SU-DHL-6 (cell line): ENCODE measurements around the gene RAB38.

ENCODE experiments used
- H2AFZ ChIP-seq: fragments of 200-600 bp; sonication (generic); 2 replicates; pipeline ENCODE4 v1.6.1; 2014; ENCODE audit warnings: low read depth, mild to moderate bottlenecking, moderate library complexity, mixed read lengths, antibody characterized with exemption, low read length; ENCODE audit not compliant: severe bottlenecking
- H3F3A ChIP-seq: fragments of 200-600 bp; shearing (Covaris generic); 2 replicates; pipeline ENCODE4 v1.6.0; 2016; ENCODE audit warnings: antibody characterized with exemption, mild to moderate bottlenecking; ENCODE audit not compliant: insufficient read depth
- H3K27ac ChIP-seq: fragments of 200-600 bp; sonication (generic); 2 replicates; pipeline ENCODE4 v1.5.1; 2016; ENCODE audit warnings: low read depth, mild to moderate bottlenecking, low read length, moderate library complexity, mixed read lengths
- H3K27me3 ChIP-seq: fragments of 200-600 bp; sonication (generic), shearing (Covaris generic); 2 replicates; pipeline ENCODE4 v1.6.0; 2014; ENCODE audit warnings: mild to moderate bottlenecking, low read length
- H3K36me3 ChIP-seq: fragments of 200-600 bp; sonication (generic); 2 replicates; pipeline ENCODE4 v1.6.1; 2014; ENCODE audit warnings: mild to moderate bottlenecking, low read length, mixed read lengths
- H3K4me2 ChIP-seq: fragments of 300-600, 200-600 bp; shearing (Covaris generic), sonication (generic); 2 replicates; pipeline ENCODE4 v1.6.0; 2014; ENCODE audit warnings: low read length, low read depth, mild to moderate bottlenecking; ENCODE audit not compliant: poor library complexity, severe bottlenecking
- H3K4me3 ChIP-seq: fragments of 200-600 bp; sonication (generic); 2 replicates; pipeline ENCODE4 v1.5.1; 2014; ENCODE audit warnings: antibody characterized with exemption, low read length, mild to moderate bottlenecking, mixed read lengths; ENCODE audit not compliant: insufficient read depth, poor library complexity, severe bottlenecking
- H3K79me2 ChIP-seq: fragments of 200-600 bp; sonication (generic); 2 replicates; pipeline ENCODE4 v1.6.1; 2014; ENCODE audit warnings: mild to moderate bottlenecking, low read length, moderate library complexity; ENCODE audit not compliant: insufficient read depth
- H3K9ac ChIP-seq: fragments of 200-600 bp; sonication (generic); 2 replicates; pipeline ENCODE4 v1.7.0; 2014; ENCODE audit warnings: mild to moderate bottlenecking, low read length
- H3K9me2 ChIP-seq: fragments of 200-600 bp; sonication (generic); replicated peaks from 2 replicates; pipeline ENCODE4 v1.6.1; 2014; ENCODE audit warnings: low read length; ENCODE audit not compliant: insufficient read depth
- H3K9me3 ChIP-seq: fragments of 200-600 bp; sonication (generic); 2 replicates; pipeline ENCODE4 v1.6.1; 2014; ENCODE audit warnings: low read length, mixed read lengths; ENCODE audit not compliant: insufficient read depth
- H4K20me1 ChIP-seq: fragments of 200-600 bp; sonication (generic); 2 replicates; pipeline ENCODE4 v1.6.1; 2014; ENCODE audit warnings: low read depth, mild to moderate bottlenecking, antibody characterized with exemption, low read length, moderate library complexity, mixed read lengths
- CTCF ChIP-seq: fragments of 200-600 bp; sonication (generic); IDR thresholded peaks from one replicate; pipeline ENCODE4 v1.5.1; 2017; ENCODE audit warnings: antibody characterized with exemption, mild to moderate bottlenecking, low read length, moderate library complexity; ENCODE audit not compliant: insufficient read depth, poor library complexity, severe bottlenecking
- EZH2phosphoT487 ChIP-seq: fragments of 200-600 bp; sonication (generic), shearing (Covaris generic); conservative IDR thresholded peaks from 2 replicates; pipeline ENCODE4 v1.6.1; 2018; ENCODE audit warnings: mild to moderate bottlenecking, antibody characterized with exemption, low read length, moderate library complexity, mixed read lengths

Gene RAB38

GRCh38 chr11:88194990-88195389, 19.7 kb upstream of the RAB38 start:
- H3K36me3 ChIP-seq: no peaks in the 10 kb centered on the region
- H3F3A ChIP-seq: no peaks in the 10 kb centered on the region
- no peaks in the 10 kb centered on the region for H3K79me2 ChIP-seq
- no peak overlapping the region for H3K27ac ChIP-seq
- no peaks in the 10 kb centered on the region for H4K20me1 ChIP-seq
- H3K9me2 ChIP-seq: no peaks in the 10 kb centered on the region
- H3K4me3 ChIP-seq: no peak overlapping the region
- TF ChIP-seq EZH2phosphoT487 (no peak), CTCF (no peak)
- no peak overlapping the region for H3K9ac ChIP-seq
- H3K4me2 ChIP-seq: no peak overlapping the region
- no peaks in the 10 kb centered on the region for H3K9me3 ChIP-seq
- no peak overlapping the region for H2AFZ ChIP-seq
- H3K27me3 ChIP-seq: no peaks in the 10 kb centered on the region

- TF ChIP-seq CTCF: no peak
- no peak for TF ChIP-seq EZH2phosphoT487
- no peaks in the 10 kb centered on the region for H3F3A ChIP-seq
- H3K4me2 ChIP-seq: no peak overlapping the region
- H3K79me2 ChIP-seq: no peaks in the 10 kb centered on the region
- no peaks in the 10 kb centered on the region for H4K20me1 ChIP-seq
- no peaks in the 10 kb centered on the region for H3K9me3 ChIP-seq
- H3K27me3 ChIP-seq: no peaks in the 10 kb centered on the region
- H3K9ac ChIP-seq: no peak overlapping the region
- no peaks in the 10 kb centered on the region for H3K9me2 ChIP-seq
- no peak overlapping the region for H2AFZ ChIP-seq
- no peaks in the 10 kb centered on the region for H3K36me3 ChIP-seq
- no peak overlapping the region for H3K4me3 ChIP-seq
- no peak overlapping the region for H3K27ac ChIP-seq
Observed at GRCh38 chr11:88193278-88193677, 18.0 kb upstream of the RAB38 start.

- Histone ChIP-seq H3K9ac (no peak overlapping the region), H3K4me2 (no peak overlapping the region), H3K9me2 (no peaks in the 10 kb centered on the region), H3K36me3 (no peaks in the 10 kb centered on the region), H3F3A (no peaks in the 10 kb centered on the region), H3K79me2 (no peaks in the 10 kb centered on the region), H4K20me1 (no peaks in the 10 kb centered on the region), H3K9me3 (no peaks in the 10 kb centered on the region), H3K27me3 (no peaks in the 10 kb centered on the region), H3K27ac (no peak overlapping the region), H3K4me3 (no peak overlapping the region), H2AFZ (no peak overlapping the region)
- TF ChIP-seq CTCF (no peak), EZH2phosphoT487 (no peak)
Observed at GRCh38 chr11:88188932-88189253, 13.7 kb upstream of the RAB38 start.
